H1 (cell line): Measurements from ENCODE around the gene LDLRAD3. TPM values are rescaled to one million over a fixed set of nuclear protein-coding genes. Genes with fewer than 3 reads are reported as not detected.

Experiments used
- CTCF ChIA-PET: fragments of 300-600 bp; sonication (Branson Sonifier 250); formaldehyde crosslinking; loops from one replicate; lab custom pipeline; 2021; ENCODE audit not compliant: partially characterized antibody; lab: Charles Lee
- POLR2A ChIA-PET: fragments of 300-600 bp; sonication (Branson Sonifier 250); formaldehyde crosslinking; loops from one replicate; lab custom pipeline; 2021; ENCODE audit warnings: inconsistent platforms; ENCODE audit not compliant: partially characterized antibody; lab: Charles Lee
- DNase-seq, 2 experiments: peaks; one replicate each; pipeline versions ENCODE4 v3.0.0 to v3.0.0-alpha.2; 2010 to 2022; ENCODE audit warnings: low spot score in 2 of 2, low read depth in 1 of 2, mixed read lengths in 1 of 2
- FAIRE-seq: peaks from 2 replicates; lab custom pipeline; 2011; peaks lifted over from hg19 to GRCh38; lab: Jason Lieb, UNC
- H2AFZ ChIP-seq: 2 replicates; pipeline ENCODE4 v1.8.1; 2012; ENCODE audit warnings: low read length, inconsistent platforms
- H2AK5ac ChIP-seq: 2 replicates; pipeline ENCODE4 v1.6.1; 2013; ENCODE audit warnings: low read depth, low read length
- H2BK120ac ChIP-seq: replicated peaks from 2 replicates; pipeline ENCODE3; 2013; ENCODE audit warnings: low read depth, low read length, inconsistent platforms
- H2BK12ac ChIP-seq: 2 replicates; pipeline ENCODE4 v1.6.1; 2013; ENCODE audit warnings: low read depth, low read length
- H2BK15ac ChIP-seq: 2 replicates; pipeline ENCODE4 v1.6.1; 2013; ENCODE audit warnings: low read length
- H2BK20ac ChIP-seq: 2 replicates; pipeline ENCODE4 v1.6.1; 2013; ENCODE audit warnings: low read length
- H2BK5ac ChIP-seq: 2 replicates; pipeline ENCODE4 v1.6.1; 2013; ENCODE audit warnings: low read depth, low read length
- H3K14ac ChIP-seq: 2 replicates; pipeline ENCODE4 v1.6.1; 2013; ENCODE audit warnings: inconsistent platforms; ENCODE audit not compliant: insufficient read length
- H3K18ac ChIP-seq: 2 replicates; pipeline ENCODE4 v1.6.1; 2013; ENCODE audit warnings: low read length; ENCODE audit errors: extremely low read depth
- H3K23ac ChIP-seq: 2 replicates; pipeline ENCODE4 v1.6.1; 2013; ENCODE audit warnings: inconsistent platforms; ENCODE audit not compliant: insufficient read length
- H3K23me2 ChIP-seq: 2 replicates; pipeline ENCODE4 v1.6.1; 2013; ENCODE audit warnings: low read depth, low read length
- H3K27ac ChIP-seq: 2 replicates; pipeline ENCODE4 v1.6.1; 2011; ENCODE audit warnings: low read depth, low read length, inconsistent platforms
- H3K27me3 ChIP-seq, 4 experiments: replicated peaks in 1 of 4; 1 replicate in 1 of 4; 2 replicates in 3 of 4; pipeline versions ENCODE4 v1.6.1 to v1.8.1; 2011 to 2013; ENCODE audit warnings: low read length in 3 of 4, mild to moderate bottlenecking in 3 of 4, inconsistent platforms in 2 of 4, mixed read lengths in 2 of 4, moderate library complexity in 1 of 4; ENCODE audit not compliant: control insufficient read depth in 3 of 4, insufficient read depth in 3 of 4; ENCODE audit errors: extremely low read depth in 1 of 4
- H3K36me3 ChIP-seq, 4 experiments: 2 replicates each; pipeline versions ENCODE4 v1.6.1 to v1.8.1; 2011 to 2013; ENCODE audit warnings: mild to moderate bottlenecking in 4 of 4, low read length in 3 of 4, moderate library complexity in 2 of 4, control low read depth in 1 of 4, inconsistent platforms in 1 of 4; ENCODE audit not compliant: insufficient read depth in 4 of 4, control insufficient read depth in 2 of 4
- H3K4ac ChIP-seq: replicated peaks from 2 replicates; pipeline ENCODE3; 2013; ENCODE audit warnings: low read length, low read depth, mixed read lengths, inconsistent platforms; ENCODE audit not compliant: insufficient read length
- H3K4me1 ChIP-seq, 4 experiments: replicated peaks in 1 of 4; 1 replicate in 1 of 4; 2 replicates in 3 of 4; pipeline versions ENCODE4 v1.6.1 to v1.8.1; 2011 to 2013; ENCODE audit warnings: low read length in 3 of 4, inconsistent platforms in 2 of 4, mixed read lengths in 1 of 4; ENCODE audit not compliant: insufficient read depth in 4 of 4, control insufficient read depth in 3 of 4
- H3K4me2 ChIP-seq, 2 experiments: 2 replicates each; pipeline versions ENCODE4 v1.6.1 to v1.8.1; 2011 to 2013; ENCODE audit warnings: low read depth in 2 of 2, low read length in 2 of 2, control low read depth in 1 of 2, inconsistent platforms in 1 of 2, mild to moderate bottlenecking in 1 of 2; ENCODE audit not compliant: insufficient read depth in 1 of 2
- H3K4me3 ChIP-seq, 4 experiments: fragments of 200-600, 300-600 bp in 1 of 4; sonication (generic), shearing (Covaris generic), sonication (Bioruptor Twin) in 1 of 4; 2 replicates each; pipeline versions ENCODE4 v1.5.1 to v1.8.1; 2011 to 2016; ENCODE audit warnings: low read length in 4 of 4, low read depth in 3 of 4, control low read depth in 2 of 4, inconsistent platforms in 2 of 4, mild to moderate bottlenecking in 2 of 4, mixed read lengths in 1 of 4, moderate library complexity in 1 of 4; ENCODE audit not compliant: insufficient read depth in 2 of 4; ENCODE audit errors: extremely low read depth in 1 of 4
- H3K56ac ChIP-seq: replicated peaks from 2 replicates; pipeline ENCODE3; 2013; ENCODE audit warnings: low read depth, mild to moderate bottlenecking, mixed read lengths, low read length, inconsistent platforms; ENCODE audit not compliant: insufficient read length
- H3K79me1 ChIP-seq: 2 replicates; pipeline ENCODE4 v1.6.1; 2013; ENCODE audit warnings: low read depth, low read length, control low read depth
- H3K79me2 ChIP-seq, 2 experiments: 2 replicates each; pipeline versions ENCODE4 v1.6.1 to v1.8.1; 2012 to 2013; ENCODE audit warnings: low read length in 2 of 2, mild to moderate bottlenecking in 2 of 2, inconsistent platforms in 1 of 2; ENCODE audit not compliant: insufficient read depth in 2 of 2, control insufficient read depth in 1 of 2
- H3K9ac ChIP-seq, 4 experiments: replicated peaks in 1 of 4; 1 replicate in 1 of 4; 2 replicates in 3 of 4; pipeline versions ENCODE4 v1.6.1 to v1.8.1; 2011 to 2013; ENCODE audit warnings: low read depth in 3 of 4, low read length in 3 of 4, control low read depth in 2 of 4, mild to moderate bottlenecking in 2 of 4, moderate library complexity in 2 of 4, inconsistent platforms in 1 of 4; ENCODE audit errors: extremely low read depth in 1 of 4
- H3K9me3 ChIP-seq, 2 experiments: 2 replicates each; pipeline versions ENCODE4 v1.6.1 to v1.8.1; 2012 to 2013; ENCODE audit warnings: mild to moderate bottlenecking in 2 of 2, moderate library complexity in 2 of 2, control low read depth in 1 of 2, inconsistent platforms in 1 of 2, low read depth in 1 of 2, low read length in 1 of 2, mixed read lengths in 1 of 2; ENCODE audit not compliant: insufficient read depth in 2 of 2
- H4K20me1 ChIP-seq, 2 experiments: replicated peaks in 1 of 2; 2 replicates each; pipeline versions ENCODE3 to v1.8.1; 2011 to 2013; ENCODE audit warnings: inconsistent platforms in 2 of 2, low read length in 2 of 2, mild to moderate bottlenecking in 1 of 2; ENCODE audit not compliant: insufficient read depth in 2 of 2, control insufficient read depth in 1 of 2
- H4K5ac ChIP-seq: 2 replicates; pipeline ENCODE4 v1.6.1; 2013; ENCODE audit warnings: low read length, low read depth, mixed read lengths, inconsistent platforms; ENCODE audit not compliant: insufficient read length
- H4K8ac ChIP-seq: 2 replicates; pipeline ENCODE4 v1.8.0; 2013; ENCODE audit warnings: mild to moderate bottlenecking, moderate library complexity, low read length, inconsistent platforms; ENCODE audit not compliant: insufficient read depth; ENCODE audit errors: extremely low read depth
- H4K91ac ChIP-seq: replicated peaks from 2 replicates; pipeline ENCODE3; 2013; ENCODE audit warnings: low read length, mixed read lengths, inconsistent platforms; ENCODE audit not compliant: insufficient read length
- HDAC2 ChIP-seq, 2 experiments: fragments of 300-600 bp in 1 of 2; sonication (generic) in 1 of 2; IDR thresholded peaks; 2 replicates each; pipeline ENCODE4 v1.6.1; 2011 to 2012; ENCODE audit warnings: low read depth in 2 of 2, low read length in 2 of 2, mild to moderate bottlenecking in 2 of 2, moderate library complexity in 2 of 2, borderline replicate concordance in 1 of 2, inconsistent platforms in 1 of 2
- HDAC6 ChIP-seq: IDR thresholded peaks from one replicate; pipeline ENCODE4 v1.7.1; 2012; ENCODE audit warnings: low read depth, mild to moderate bottlenecking, inconsistent platforms, low read length, moderate library complexity
- JUND ChIP-seq: IDR thresholded peaks from 2 replicates; pipeline ENCODE4 v1.6.1; 2011; ENCODE audit warnings: mild to moderate bottlenecking, improper control_type of control experiment, low read length
- KDM5A ChIP-seq: fragments of 200-600 bp; IDR thresholded peaks from 2 replicates; pipeline ENCODE4 v1.7.1; 2012; ENCODE audit warnings: mild to moderate bottlenecking, low read length, inconsistent platforms, mixed read lengths
- NRF1 ChIP-seq: IDR thresholded peaks from 2 replicates; pipeline ENCODE4 v1.6.1; 2011; ENCODE audit warnings: mild to moderate bottlenecking, low read depth, low read length, improper control_type of control experiment
- SP2 ChIP-seq: IDR thresholded peaks from 2 replicates; pipeline ENCODE4 v1.6.1; 2012; ENCODE audit warnings: mild to moderate bottlenecking, low read length, inconsistent platforms
- SRF ChIP-seq: IDR thresholded peaks from 2 replicates; pipeline ENCODE4 v1.6.1; 2011; ENCODE audit warnings: mild to moderate bottlenecking, low read depth, low read length, moderate library complexity
- TAF1 ChIP-seq: IDR thresholded peaks from 2 replicates; pipeline ENCODE4 v1.6.1; 2011; ENCODE audit warnings: mild to moderate bottlenecking, low read depth, low read length
- TBP ChIP-seq: IDR thresholded peaks from 2 replicates; pipeline ENCODE4 v1.6.1; 2011; ENCODE audit warnings: low read depth, low read length, improper control_type of control experiment
- WGBS, 2 experiments: shearing (Covaris generic) in 1 of 2; methylation state at CpG; one replicate each; pipeline versions ENCODE4 v1.1.6 to v1.1.7; 2013 to 2015; ENCODE audit warnings: low lambda C conversion rate in 2 of 2, mixed read lengths in 2 of 2, inconsistent platforms in 1 of 2, low coverage in 1 of 2, missing lambda C conversion rate in 1 of 2; ENCODE audit not compliant: insufficient replicate concordance in 2 of 2, insufficient coverage in 1 of 2, insufficient read length in 1 of 2; ENCODE audit errors: extremely low coverage in 1 of 2, missing lambda C conversion rate in 1 of 2; 5-methylcytosine and 5-hydroxymethylcytosine counted together
- polyA plus RNA-seq, 7 experiments: library from polyadenylated mRNA; depleted of rRNA in 3 of 7; stranded (reverse) in 5 of 7; unstranded in 2 of 7; fragments of >200 nt in 5 of 7; fragments of 200-250 nt in 2 of 7; gene quantifications; 1 replicate in 5 of 7; 2 replicates in 1 of 7; 4 replicates in 1 of 7; pipeline versions ENCODE4 v1.2.1 to v1.2.3, GENCODE V29; 2011 to 2013; ENCODE audit warnings: missing spikeins in 2 of 7, mixed read lengths in 2 of 7
- total RNA-seq: library from RNA; stranded (reverse); fragmentation: NEBNext Ultra II Directional; extraction: Animal tissue kit (Norgen Biotek cat#: 25700); gene quantifications from 2 replicates; pipeline ENCODE4 v1.2.1, GENCODE V29; 2021

Gene LDLRAD3
- total and polyA plus RNA-seq, 2 of the 8 experiments (the other 6 are each of a cell fraction or from before 2014, with no cell fraction given), result 18.6 to 22.8 TPM

DNA sequence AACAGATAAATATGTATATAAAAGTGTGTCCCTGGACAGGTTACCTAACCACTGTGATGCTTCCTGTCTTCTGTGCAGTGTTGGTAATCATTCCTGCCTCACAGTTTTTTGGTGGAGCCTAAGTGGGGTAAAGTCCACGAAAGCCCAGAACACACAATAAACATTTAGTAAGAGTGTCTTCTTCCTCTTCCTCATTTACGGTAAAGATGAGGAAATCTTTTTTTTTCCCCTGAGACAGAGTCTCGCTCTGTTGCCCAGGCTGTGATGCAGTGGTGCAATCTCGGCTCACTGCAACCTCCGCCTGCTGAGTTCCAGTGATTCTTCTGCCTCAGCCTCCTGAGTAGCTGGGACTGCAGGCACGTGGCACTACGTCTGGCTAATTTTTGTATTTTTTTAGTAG lies 117.1 kb downstream of the LDLRAD3 start:
- CTCF ChIA-PET, result interaction anchor here (0.8 to 2.3 kb wide), 7 partner anchors 9 to 239 kb away, joined by 3 to 8 read pairs (median 5); no protein-coding TSS in a partner anchor
- Histone ChIP-seq H4K91ac (no peak overlapping the region), H3K79me2 (peaks cover 0 to 2% of the 10 kb centered on the region in 2 experiments; a peak in 2 of 4 replicates), H3K9me3 (no peaks in the 10 kb centered on the region), H2BK15ac (no peak overlapping the region), H3K4me2 (no peak overlapping the region), H3K79me1 (0 out of 2 replicates have a peak, but pooled peaks cover 2% of the 10 kb centered on the region), H4K8ac (no peak overlapping the region), H3K18ac (no peak overlapping the region), H4K5ac (no peak overlapping the region), H3K14ac (no peak overlapping the region), H3K56ac (no peak overlapping the region), H3K4me3 (no peak overlapping the region), H2BK20ac (no peak overlapping the region), H4K20me1 (no peaks in the 10 kb centered on the region), H2BK120ac (no peak overlapping the region), H3K9ac (no peak overlapping the region), H3K23ac (no peak overlapping the region), H3K4me1 (peaks cover 0 to 13% (median 1%) of the 10 kb centered on the region in 4 experiments; a peak in 2 of 7 replicates), H2AK5ac (no peak overlapping the region), H3K27ac (no peak overlapping the region), H2BK12ac (no peak overlapping the region), H2BK5ac (no peak overlapping the region), H2AFZ (no peak overlapping the region), H3K36me3 (no peaks in the 10 kb centered on the region), H3K4ac (no peak overlapping the region), H3K23me2 (no peaks in the 10 kb centered on the region), H3K27me3 (no peaks in the 10 kb centered on the region)
- POLR2A ChIA-PET, result interaction anchor here (1.0 to 1.2 kb wide), 3 partner anchors 21 to 239 kb away, joined by 3 to 6 read pairs (median 3); no protein-coding TSS in a partner anchor
- FAIRE-seq (no peak), DNase-seq (no peak)
- WGBS, 2 experiments, result 86% methylated on average over 7 of the region's 7 CpGs; no CpG with 5 or more reads in 1 of the 2 experiments
- TF ChIP-seq NRF1, result no peak
- no peak for TF ChIP-seq SP2
- no peak for TF ChIP-seq SRF
- TF ChIP-seq JUND, result no peak
- no peak for TF ChIP-seq HDAC2 (IDR thresholded peaks at IDR 0.05; ENCODE audit: borderline replicate concordance in 1 of 2, low read depth in 2 of 2, low read length in 2 of 2)
- no peak for TF ChIP-seq TBP
- no peak for TF ChIP-seq TAF1
- no peak for TF ChIP-seq HDAC6
- no peak for TF ChIP-seq KDM5A
